Measurements from ENCODE around the gene GLRA3.
"Not testable (repeated sequence)": the region's sequence is repeated elsewhere in the genome, so short reads cannot be mapped to it uniquely, and the experiment has no call there.

GLRA3 gene

GRCh38 chr4:174713821-174714220, 115.2 kb downstream of the GLRA3 start:
- DNase-seq (ENCODE audit: low spot score), result no peak

GRCh38 chr4:174713181-174713580, 115.9 kb downstream of the GLRA3 start:
- no peak for DNase-seq (ENCODE audit: low spot score)

GRCh38 chr4:174709526-174709925, 119.5 kb downstream of the GLRA3 start:
- DNase-seq (ENCODE audit: low spot score), result no peak

- DNase-seq (ENCODE audit: low spot score), result no peak
Observed at GRCh38 chr4:174708381-174708780, 120.7 kb downstream of the GLRA3 start.

- DNase-seq (ENCODE audit: low spot score), result no peak
Observed at GRCh38 chr4:174707902-174708301, 121.1 kb downstream of the GLRA3 start.

GRCh38 chr4:174707051-174707676, 121.9 kb downstream of the GLRA3 start:
- no peak for DNase-seq (ENCODE audit: low spot score)

GRCh38 chr4:174702979-174703478, 126.0 kb downstream of the GLRA3 start:
- DNase-seq (ENCODE audit: low spot score), result no peak

- no peak for DNase-seq (ENCODE audit: low spot score)
Observed at GRCh38 chr4:174699654-174700053, 129.4 kb downstream of the GLRA3 start.

- DNase-seq (ENCODE audit: low spot score), result no peak
Observed at GRCh38 chr4:174697896-174698295, 131.2 kb downstream of the GLRA3 start.

- no peak for DNase-seq (ENCODE audit: low spot score)
Observed at GRCh38 chr4:174697202-174697601, 131.8 kb downstream of the GLRA3 start.

GRCh38 chr4:174696657-174697056, 132.4 kb downstream of the GLRA3 start:
- DNase-seq (ENCODE audit: low spot score), result no peak

GRCh38 chr4:174691876-174692275, 137.2 kb downstream of the GLRA3 start:
- DNase-seq (ENCODE audit: low spot score), result not testable (repeated sequence)

GRCh38 chr4:174690665-174691064, 138.4 kb downstream of the GLRA3 start:
- no peak for DNase-seq (ENCODE audit: low spot score)

GRCh38 chr4:174689618-174690017, 139.4 kb downstream of the GLRA3 start:
- no peak for DNase-seq (ENCODE audit: low spot score)

GRCh38 chr4:174686826-174687225, 142.2 kb downstream of the GLRA3 start:
- no peak for DNase-seq (ENCODE audit: low spot score)

- no peak for DNase-seq (ENCODE audit: low spot score)
Observed at GRCh38 chr4:174681723-174682300, 147.2 kb downstream of the GLRA3 start.

- no peak for DNase-seq (ENCODE audit: low spot score)
Observed at GRCh38 chr4:174674305-174674840, 154.7 kb downstream of the GLRA3 start.

- no peak for DNase-seq (ENCODE audit: low spot score)
Observed at GRCh38 chr4:174673865-174674264, 155.2 kb downstream of the GLRA3 start.

- no peak for DNase-seq (ENCODE audit: low spot score)
Observed at GRCh38 chr4:174672276-174672675, 156.8 kb downstream of the GLRA3 start.

- DNase-seq (ENCODE audit: low spot score), result no peak
Observed at GRCh38 chr4:174669270-174669669, 159.8 kb downstream of the GLRA3 start.

GRCh38 chr4:174665799-174666198, 163.2 kb downstream of the GLRA3 start:
- no peak for DNase-seq (ENCODE audit: low spot score)

- DNase-seq (ENCODE audit: low spot score), result no peak
Observed at GRCh38 chr4:174663216-174663615, 165.8 kb downstream of the GLRA3 start.

- no peak for DNase-seq (ENCODE audit: low spot score)
Observed at GRCh38 chr4:174658246-174658645, 170.8 kb downstream of the GLRA3 start.

GRCh38 chr4:174657472-174657871, 171.6 kb downstream of the GLRA3 start:
- no peak for DNase-seq (ENCODE audit: low spot score)

Data from globus pallidus (tissue), 1 donor.